NCI-H510A (cell line): Measurements from ENCODE around the gene UVSSA.
"Not testable (repeated sequence)": the region's sequence is repeated elsewhere in the genome, so short reads cannot be mapped to it uniquely, and the experiment has no call there.

Experiments
- DNase-seq: peaks from one replicate; lab custom pipeline; 2025; lab: John Stamatoyannopoulos, UW

Gene UVSSA

GRCh38 chr4:1421657-1422056, 74.6 kb downstream of the UVSSA start:
- DNase-seq = no peak

GRCh38 chr4:1427010-1427409, 80.0 kb downstream of the UVSSA start:
- no peak for DNase-seq

- DNase-seq = not testable (repeated sequence)
These were observed 96.7 kb downstream of the UVSSA start for GRCh38 chr4:1443688-1444172.
